ENCODE measurements around the gene METTL17. TPM values are rescaled to one million over a fixed set of nuclear protein-coding genes. Genes with fewer than 3 reads are reported as not detected.

Gene METTL17
- total RNA-seq, 1 donor: 34.5 TPM

DNA sequence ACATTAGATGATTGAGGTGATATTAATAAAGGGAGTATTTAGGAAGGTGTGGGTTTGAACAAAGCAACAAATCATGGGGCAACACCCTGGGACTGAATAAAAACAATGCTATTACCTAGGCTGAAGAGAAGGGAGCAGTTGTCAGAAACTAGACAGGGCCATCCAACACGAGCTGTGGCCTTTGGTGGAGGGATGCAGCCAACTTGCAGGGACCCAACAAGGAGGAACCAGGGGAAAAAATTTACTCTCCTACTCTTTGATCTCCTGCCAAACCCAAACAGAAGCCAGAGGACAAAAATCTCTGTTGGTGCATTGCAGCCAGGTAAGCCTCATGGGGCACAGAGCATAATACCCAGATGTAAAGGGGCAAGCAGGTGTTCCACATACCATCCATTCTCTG, 21.4 kb downstream of the METTL17 start:
- TF ChIP-seq, protein P1, sequence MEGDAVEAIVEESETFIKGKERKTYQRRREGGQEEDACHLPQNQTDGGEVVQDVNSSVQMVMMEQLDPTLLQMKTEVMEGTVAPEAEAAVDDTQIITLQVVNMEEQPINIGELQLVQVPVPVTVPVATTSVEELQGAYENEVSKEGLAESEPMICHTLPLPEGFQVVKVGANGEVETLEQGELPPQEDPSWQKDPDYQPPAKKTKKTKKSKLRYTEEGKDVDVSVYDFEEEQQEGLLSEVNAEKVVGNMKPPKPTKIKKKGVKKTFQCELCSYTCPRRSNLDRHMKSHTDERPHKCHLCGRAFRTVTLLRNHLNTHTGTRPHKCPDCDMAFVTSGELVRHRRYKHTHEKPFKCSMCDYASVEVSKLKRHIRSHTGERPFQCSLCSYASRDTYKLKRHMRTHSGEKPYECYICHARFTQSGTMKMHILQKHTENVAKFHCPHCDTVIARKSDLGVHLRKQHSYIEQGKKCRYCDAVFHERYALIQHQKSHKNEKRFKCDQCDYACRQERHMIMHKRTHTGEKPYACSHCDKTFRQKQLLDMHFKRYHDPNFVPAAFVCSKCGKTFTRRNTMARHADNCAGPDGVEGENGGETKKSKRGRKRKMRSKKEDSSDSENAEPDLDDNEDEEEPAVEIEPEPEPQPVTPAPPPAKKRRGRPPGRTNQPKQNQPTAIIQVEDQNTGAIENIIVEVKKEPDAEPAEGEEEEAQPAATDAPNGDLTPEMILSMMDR (IDR thresholded peaks at IDR 0.05; ENCODE audit: insufficient read depth, low read depth, low read length): no peak
- H3K4me3 ChIP-seq (ENCODE audit: low read depth, low read length): no peak overlapping the region
- no peak for DNase-seq (ENCODE audit: low read depth)

DNA sequence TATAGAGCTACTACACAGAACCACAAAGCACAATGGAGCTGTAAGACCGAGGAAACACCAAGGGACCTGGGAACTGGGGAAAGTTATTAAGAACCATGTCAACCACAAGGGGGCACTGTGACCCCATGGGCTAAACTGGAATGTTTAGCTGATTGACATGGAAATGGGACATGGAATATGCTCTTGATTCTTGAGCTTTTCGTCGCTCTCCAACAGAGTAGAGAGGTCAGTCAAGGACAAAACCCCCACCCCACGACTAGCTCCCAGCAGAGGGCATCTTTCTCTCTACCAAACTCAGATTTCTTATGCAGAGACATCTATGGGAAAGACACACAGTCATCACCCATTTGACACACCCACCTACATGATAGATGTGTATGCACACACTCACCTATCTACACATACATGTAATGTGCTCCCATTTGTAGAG, 25.0 kb downstream of the METTL17 start:
- TF ChIP-seq, protein P1 (IDR thresholded peaks at IDR 0.05; ENCODE audit: insufficient read depth, low read depth, low read length): peak; percentile 95
- H3K4me3 ChIP-seq (ENCODE audit: low read depth, low read length): no peak overlapping the region
- peak; percentile 83 for DNase-seq (ENCODE audit: low read depth)

DNA sequence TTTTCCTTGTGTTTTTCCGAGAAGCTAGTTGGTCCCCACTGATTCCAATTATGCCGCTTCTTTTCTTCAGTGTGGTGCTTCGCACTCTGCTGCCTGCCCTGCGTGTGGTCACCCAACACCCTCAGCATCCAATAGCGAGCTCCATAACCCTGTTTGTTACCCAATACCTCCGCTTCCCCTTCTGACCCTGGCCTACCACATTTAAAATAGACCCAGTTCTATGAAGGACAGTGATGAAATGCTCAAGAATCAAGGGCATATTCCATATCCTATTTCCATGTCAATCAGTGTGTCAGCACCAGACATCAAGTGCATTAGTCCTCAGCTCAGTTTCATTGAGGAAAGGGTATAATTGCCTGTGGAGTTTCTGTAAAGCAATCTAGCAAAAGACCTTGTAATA, 25.5 kb downstream of the METTL17 start:
- H3K4me3 ChIP-seq (ENCODE audit: low read depth, low read length): no peak overlapping the region
- DNase-seq (ENCODE audit: low read depth): no peak
- TF ChIP-seq, protein P1 (IDR thresholded peaks at IDR 0.05; ENCODE audit: insufficient read depth, low read depth, low read length): no peak

DNA sequence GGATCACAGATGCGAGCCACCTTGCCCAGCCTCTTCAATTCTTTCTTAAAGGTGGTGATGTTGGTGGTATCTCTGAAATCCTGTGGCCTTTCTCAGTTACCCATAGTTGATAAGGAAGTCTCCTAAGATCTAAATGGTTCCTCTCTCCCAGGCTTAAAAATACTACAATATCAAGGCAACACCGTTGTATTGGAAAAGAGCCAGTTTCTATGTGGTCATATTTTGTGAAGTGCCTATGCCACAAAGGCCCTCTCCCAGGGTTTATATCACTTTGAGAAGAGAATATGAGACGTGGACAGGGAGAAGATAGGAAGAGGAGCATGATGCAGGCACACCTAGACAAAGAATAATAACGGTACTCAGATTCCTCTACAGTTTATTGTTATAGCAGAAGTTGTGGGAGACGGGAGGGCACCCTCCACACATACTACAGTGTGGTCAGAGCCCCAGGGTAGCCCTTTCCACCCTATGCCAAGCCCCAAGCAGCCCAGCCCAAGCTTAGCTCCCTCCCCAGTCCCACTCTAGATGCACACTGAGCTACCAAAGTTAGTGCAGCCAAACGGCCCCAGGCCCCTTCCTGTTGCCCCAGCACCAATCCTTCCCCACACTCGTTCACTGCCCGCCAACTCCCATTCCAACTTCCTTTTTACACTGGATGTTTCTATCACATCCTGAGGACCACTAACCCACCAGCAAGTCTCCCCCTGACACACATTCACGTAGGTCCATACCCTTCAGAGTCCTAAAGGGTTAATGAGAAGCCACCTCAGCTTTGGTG, 26.8 kb downstream of the METTL17 start:
- H3K4me3 ChIP-seq (ENCODE audit: low read depth, low read length): no peak overlapping the region
- TF ChIP-seq, protein P1 (IDR thresholded peaks at IDR 0.05; ENCODE audit: insufficient read depth, low read depth, low read length): no peak
- no peak for DNase-seq (ENCODE audit: low read depth)

DNA sequence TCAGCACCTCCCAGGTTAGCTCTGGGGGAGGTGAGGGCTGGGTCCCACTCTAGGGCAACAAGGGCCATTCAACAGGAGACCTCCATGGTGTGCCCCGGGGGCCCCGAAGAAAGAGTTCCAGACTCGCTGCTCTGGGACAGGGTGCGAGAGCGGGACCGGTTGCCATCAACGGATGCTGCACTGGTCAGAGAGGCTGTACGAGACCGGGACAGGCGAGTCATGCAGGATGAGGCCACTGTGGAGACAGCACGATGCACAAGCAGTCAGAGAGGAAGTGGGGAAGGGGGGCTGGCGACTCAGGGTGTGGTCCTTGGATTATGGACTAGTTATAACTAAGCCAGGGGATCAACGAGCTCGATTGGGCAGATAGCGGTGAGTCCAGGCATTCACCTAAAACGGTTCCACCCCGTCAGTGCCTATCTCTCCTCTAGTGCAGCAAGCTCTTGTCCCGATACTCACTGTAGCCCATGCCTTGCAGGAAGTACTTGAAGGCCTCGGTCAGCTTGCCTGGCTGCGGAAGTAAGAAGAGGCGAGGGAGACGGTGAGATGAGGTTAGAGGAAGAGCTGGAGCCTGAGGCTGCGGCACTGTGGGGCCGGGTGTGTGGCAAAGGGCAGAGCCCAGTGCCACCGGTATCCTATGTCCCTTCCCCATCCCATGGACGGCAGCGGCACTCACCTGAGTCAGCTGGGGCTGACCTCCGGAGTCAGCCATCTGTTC, 27.9 kb downstream of the METTL17 start:
- TF ChIP-seq, protein P1 (IDR thresholded peaks at IDR 0.05; ENCODE audit: insufficient read depth, low read depth, low read length): no peak
- H3K4me3 ChIP-seq (ENCODE audit: low read depth, low read length): no peak overlapping the region
- DNase-seq (ENCODE audit: low read depth): no peak

DNA sequence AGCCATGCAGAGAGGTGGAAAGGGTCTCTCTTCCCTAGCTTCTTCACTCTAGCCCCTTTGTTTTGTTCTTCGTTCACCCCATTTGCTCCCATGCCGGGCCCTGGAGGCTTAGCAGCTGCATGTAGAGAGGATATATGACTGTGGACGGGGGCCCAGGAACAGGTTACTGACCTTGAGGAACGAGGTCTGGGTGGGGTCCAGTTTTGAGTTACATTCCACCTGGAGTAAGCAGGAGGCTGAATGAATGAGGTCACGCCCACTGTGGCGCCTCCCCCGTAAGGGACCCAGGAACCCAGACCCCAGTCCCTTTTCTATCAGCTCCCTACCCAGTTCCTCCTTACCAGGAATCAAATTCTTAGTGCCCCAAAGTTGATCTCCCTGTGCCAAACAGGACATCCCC, 28.5 kb downstream of the METTL17 start:
- H3K4me3 ChIP-seq (ENCODE audit: low read depth, low read length): no peak overlapping the region
- TF ChIP-seq, protein P1 (IDR thresholded peaks at IDR 0.05; ENCODE audit: insufficient read depth, low read depth, low read length): no peak
- no peak for DNase-seq (ENCODE audit: low read depth)

Measured in fibroblast of villous mesenchyme (primary cell).